GM19452 (cell line): ENCODE data around the gene ST6GALNAC5.

ENCODE experiments used
- ATAC-seq: cut with Tn5 transposase; IDR thresholded peaks from one replicate; pipeline ENCODE4 v1.9.1; 2021; ENCODE audit not compliant: unreplicated experiment

The ST6GALNAC5 gene

DNA sequence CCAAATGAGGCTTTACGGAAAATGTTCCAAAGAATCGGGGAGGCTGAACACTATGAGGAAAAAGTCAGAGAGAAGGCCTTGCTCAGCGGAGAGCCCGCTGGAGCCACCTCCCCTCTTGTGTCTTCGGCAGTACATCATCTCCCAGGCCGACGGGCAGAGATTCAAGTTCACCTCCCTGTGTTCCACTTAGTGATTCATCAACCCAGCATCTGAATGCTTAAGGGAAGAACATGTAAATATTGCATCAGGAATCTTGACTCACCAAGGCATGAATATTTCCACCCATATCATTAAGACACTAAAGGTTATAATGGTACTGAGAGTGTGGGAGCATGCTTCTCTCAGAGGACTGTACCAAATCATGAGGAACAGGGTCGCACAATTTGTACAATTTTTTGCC is 172.5 kb downstream of the ST6GALNAC5 start:
- no peak for ATAC-seq

DNA sequence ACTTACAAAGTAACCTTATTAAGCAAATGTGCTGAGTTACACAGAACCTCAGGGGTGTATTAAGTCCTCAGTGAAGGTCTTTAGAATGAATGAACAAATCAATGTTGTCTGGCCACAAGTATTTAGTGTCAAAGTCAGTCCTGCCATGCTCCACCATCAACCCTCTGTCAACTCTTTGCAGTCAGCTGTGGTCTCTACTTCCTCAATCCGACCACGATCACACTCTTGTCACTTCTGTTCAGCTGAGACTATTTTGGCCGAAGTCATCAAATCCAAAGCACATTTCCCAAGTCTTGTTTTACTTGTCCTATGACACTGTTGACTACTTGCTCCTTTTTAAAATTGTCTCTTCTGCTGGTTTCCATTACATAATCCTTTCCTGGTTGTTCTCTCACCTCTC is 173.5 kb downstream of the ST6GALNAC5 start:
- ATAC-seq = no peak

DNA sequence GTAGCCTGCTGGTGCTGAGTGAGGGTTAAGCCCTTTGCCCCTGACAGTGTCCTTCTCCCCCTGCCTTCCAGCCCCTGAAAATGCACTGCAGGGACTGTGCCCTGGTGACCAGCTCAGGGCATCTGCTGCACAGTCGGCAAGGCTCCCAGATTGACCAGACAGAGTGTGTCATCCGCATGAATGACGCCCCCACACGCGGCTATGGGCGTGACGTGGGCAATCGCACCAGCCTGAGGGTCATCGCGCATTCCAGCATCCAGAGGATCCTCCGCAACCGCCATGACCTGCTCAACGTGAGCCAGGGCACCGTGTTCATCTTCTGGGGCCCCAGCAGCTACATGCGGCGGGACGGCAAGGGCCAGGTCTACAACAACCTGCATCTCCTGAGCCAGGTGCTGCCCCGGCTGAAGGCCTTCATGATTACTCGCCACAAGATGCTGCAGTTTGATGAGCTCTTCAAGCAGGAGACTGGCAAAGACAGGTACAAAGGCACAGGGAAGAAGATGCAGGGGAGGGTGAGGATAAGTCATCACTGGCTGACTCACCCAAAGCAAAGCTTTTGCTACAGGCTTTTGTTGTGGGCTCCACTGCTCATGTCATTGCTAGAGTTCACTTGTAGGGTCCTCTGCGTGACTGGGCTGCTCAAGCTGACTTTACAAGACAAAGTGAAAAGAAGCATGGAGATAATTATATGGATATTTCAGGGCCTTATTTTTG is 177.0 kb downstream of the ST6GALNAC5 start:
- no peak for ATAC-seq

DNA sequence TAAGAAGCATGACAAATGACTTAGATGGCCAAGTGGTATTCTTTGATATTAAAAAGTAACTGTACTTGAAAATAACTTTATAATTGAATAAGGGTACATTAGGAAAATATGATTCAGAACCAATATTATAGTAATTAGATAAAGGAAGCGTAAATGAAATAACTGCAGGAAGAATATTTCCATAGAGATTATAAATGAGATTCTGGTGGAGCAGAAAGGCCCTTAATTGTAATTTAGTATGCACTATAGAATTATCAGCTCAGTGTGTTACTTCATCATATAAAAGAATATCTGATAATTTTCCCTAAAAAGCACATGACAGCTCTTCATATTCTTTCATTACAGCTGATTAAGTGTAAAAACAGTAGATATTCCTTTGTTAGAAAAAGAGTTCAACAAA is 180.3 kb downstream of the ST6GALNAC5 start:
- no peak for ATAC-seq

DNA sequence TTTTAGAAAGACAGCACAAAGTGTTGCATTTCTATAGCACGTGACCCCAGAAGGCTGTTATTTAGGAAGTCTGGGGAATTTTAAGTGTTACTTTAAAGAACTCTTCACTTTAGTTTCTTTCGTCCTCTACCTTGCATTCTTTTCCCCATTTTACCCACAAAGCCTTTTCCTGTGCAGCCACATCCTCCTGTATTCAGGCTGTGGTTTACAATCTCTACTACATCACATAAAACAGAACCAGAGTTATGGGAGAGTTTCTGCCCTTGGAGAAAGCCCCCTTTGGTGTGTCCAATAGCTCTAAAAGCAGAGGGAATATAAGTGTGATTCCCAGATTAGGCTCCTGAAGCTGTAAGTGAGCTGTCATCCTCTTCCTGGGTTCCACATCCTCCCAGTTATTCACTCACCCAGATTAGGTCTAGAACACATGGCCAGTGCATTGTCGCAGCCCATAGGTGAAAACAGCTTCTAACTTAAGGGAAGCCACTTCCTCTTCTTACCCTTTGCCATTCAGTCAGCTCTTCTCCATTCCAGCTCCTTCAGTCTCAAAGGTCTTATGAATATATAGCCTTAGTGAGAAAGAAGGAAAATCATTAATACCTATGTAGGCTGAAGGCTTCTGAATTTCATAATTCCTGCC is 180.8 kb downstream of the ST6GALNAC5 start:
- no peak for ATAC-seq

DNA sequence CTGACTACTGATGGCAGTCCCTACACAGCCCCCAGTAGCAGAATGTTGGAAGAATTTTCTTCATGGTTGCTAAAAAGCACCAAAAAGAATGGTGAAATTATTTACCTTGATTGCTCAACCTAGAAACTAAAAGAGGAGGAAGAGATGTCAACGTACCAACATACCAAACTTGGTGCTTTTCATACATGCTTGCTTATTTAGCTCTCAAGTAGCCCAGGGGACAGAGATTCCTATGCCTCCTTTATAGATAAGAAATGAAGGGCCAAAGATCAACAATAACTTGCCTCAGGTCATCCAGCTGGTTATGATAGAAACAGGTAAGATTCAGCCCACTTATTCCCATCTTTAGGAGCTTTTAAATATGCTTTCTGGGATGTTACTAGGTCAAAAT is 181.3 kb downstream of the ST6GALNAC5 start:
- ATAC-seq = no peak

DNA sequence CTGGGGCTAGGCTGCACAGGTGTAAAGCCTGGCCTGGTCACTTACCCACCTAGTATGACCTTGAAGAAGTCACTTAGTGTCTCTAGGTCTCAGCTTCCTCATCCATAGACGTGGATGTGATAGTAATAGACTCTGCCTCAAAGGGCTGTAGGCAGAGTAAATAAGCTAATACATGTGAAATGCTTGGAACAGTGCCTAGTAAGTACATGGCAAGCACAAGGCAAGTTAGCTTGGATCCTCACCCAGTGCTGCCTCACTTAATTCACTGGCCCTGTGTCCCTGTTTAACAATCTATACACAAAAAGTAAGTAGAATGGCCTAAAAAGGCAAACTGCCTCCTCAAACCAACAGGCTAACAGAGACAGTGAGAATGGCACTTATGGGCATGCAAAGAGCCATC is 184.1 kb downstream of the ST6GALNAC5 start:
- ATAC-seq = no peak

DNA sequence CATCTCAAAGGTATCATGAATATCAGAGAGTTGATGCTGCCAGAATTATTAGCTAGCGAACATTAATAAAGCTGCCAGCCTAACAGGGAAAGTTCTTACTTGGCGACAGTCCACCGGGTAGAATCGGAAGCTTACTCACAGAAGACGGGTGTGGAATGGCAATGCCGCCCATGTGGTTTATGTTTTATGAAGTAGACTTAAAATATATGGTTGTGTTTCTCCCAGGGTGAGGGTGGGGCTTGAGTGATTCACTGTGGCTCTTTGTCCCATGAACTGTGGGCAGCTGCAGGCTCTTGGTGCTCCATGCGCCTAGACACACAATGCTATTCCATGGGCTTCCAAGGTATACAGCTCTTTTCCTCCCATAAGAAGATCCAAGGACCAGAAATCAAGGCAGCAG is 189.2 kb downstream of the ST6GALNAC5 start:
- no peak for ATAC-seq

DNA sequence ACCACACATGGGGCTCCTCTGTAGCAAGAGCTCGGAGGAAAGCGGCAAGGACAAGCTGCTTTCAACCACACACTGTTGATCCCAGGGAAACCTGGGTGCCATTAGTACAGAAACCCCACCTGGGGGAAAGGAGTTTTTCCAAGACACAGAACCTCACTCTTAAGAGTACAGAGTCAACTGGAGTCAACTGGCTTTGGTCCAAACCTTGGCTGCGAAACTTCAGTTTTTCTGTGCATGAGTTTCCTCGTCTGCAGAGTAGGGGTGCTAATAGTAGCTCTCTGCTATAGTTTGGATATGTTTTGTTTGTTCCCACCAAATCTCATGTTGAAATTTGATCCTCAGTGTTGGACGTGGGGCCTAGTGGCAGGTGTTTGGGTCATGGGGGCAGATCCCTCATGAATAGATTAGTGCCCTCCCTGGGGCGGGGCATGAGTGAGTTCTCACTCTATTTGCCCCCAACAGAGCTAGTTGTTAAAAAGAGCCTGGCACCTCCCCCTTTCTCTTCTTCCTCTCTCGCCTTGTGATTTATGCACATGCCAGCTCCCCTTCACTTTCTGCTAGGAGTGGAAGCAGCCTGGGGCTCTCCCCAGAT is 190.8 kb downstream of the ST6GALNAC5 start:
- ATAC-seq = no peak

DNA sequence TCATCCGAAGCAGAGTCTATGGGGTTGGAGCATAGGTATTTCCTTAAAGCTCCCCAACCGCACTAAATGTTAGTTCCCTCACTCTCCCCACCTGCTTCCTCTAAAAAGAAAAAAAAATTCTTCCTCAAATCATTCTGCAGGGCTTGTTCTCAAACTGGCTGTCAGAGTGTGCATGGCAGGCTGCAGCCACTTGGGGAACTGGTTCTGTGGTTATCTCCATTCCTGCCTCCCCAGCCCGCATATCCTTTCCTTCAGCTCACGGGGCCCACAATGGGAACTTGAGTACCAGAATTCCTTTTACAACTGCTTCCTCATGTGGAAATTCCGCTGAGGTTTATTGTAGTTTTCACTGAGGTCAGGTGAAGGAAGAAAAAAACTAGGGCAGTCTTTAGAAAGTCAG is 192.7 kb downstream of the ST6GALNAC5 start:
- no peak for ATAC-seq

DNA sequence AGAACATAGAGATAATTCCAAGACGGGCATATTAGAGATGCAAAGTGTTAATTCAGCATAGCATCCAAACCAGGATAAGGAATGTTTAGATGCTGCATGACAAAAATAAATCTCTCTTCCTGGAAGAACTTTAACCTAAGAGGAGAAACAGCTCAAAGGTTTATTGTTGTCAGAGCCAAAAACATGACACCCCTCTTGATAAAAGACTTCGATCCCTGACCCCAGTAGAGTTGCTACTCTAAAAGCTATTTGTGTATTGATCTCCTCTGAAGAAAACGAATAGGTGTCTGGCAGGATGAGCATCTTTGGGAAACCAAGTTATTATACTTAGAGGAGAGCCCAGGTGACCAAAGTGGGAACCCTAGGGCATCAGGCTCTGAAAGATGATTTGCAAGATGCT is 193.9 kb downstream of the ST6GALNAC5 start:
- ATAC-seq = no peak

DNA sequence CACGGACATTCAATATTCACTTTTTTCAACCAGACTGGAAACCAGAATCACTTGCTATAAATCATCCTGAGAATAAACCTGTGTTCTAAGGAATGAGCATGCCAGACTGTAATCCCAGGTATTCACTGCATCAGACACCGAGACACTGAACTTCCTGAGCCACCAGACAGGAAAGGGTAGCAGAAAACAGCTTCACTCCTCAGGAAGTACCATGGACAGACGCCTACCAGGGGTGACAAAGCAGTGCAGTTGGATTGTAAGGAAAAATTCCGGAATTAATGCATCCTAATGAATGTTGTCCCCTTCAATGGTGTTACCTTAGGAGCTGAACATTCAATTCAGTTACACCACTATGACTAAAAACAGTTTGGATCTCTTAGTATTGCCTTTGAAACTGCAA is 195.8 kb downstream of the ST6GALNAC5 start:
- ATAC-seq = no peak

DNA sequence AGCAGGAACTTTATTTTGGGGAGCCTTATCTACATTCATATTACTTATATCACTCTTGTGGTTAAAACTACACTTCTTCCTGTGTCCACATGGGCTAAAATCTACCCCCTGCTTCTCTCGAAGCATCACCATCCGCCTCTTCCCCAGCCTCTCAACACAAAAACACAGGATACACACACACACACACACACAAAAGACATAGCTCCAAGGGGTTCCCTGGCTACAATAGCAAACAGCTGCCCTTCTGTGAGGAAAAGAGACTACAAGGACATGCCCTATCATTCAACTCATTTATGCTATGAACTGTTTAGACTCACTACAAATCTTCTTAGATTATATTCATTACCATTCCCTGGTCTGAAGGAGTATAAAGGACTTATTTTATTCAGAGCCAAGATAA is 197.0 kb downstream of the ST6GALNAC5 start:
- ATAC-seq = no peak

DNA sequence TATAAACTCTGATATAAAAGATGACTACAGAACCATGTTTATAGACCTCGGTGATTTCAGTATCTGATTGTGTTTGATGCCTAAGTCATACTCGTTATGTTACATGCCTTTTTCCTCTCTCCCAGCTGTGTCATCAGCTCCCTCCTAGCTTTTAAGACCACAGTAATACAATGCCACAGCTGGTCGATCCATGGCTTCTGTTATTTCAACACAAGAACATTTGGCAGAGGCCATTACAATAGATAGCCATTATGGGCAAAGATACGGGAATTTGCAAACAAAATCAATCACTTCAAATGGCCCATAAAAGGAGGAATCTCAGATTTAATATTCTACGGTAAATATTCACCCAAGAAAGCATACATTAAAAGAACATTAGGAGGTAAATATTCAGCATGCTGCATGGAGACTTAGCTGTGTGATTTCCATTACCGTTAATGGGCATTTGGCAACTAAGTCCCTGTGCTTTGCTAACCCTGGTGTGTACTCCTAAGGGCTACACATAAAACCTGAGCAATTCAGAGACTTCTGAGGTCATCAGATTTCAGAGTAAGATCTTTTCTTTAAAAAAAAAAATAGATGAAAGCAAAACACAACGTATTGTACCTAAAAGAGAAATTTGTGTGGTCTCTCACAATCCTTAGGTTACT is 198.5 kb downstream of the ST6GALNAC5 start:
- ATAC-seq = no peak

DNA sequence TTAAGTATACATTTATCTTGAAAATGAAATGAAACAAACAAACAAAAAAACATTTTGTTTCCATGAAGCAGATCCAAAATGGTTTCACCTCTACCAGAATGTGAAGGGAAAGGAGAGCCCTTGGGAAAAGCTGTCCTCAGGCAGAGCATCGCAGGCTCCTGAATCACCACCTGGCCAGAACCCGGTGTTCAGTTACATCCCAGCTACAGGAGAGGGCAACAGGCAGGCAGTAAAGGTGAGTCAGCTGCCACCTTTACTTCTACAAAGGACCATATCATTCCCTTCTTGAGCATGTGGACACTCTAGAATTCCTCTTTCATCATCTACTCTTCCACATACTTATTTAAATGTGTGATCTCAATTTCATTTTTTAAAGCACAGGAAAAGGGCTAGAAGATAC is 200.7 kb downstream of the ST6GALNAC5 start:
- no peak for ATAC-seq

DNA sequence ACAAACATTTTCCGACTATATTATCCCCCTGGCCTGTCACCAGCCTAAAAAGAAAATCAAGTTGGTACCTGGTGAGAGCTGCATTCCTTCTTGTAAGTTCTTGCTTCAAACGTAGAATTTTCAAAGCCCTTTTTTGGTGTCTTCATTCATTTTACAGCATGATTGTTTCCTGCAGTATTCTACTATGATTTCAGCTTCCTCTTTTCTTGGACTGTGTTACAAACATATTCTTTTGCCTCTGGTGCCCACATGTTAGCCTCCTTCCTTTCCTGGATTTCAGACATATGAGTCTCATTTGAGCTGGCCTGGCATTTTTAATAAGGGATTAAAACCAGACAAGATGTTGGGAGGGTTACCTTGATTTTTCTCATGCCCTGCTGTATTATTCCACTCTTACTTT is 209.5 kb downstream of the ST6GALNAC5 start:
- no peak for ATAC-seq

DNA sequence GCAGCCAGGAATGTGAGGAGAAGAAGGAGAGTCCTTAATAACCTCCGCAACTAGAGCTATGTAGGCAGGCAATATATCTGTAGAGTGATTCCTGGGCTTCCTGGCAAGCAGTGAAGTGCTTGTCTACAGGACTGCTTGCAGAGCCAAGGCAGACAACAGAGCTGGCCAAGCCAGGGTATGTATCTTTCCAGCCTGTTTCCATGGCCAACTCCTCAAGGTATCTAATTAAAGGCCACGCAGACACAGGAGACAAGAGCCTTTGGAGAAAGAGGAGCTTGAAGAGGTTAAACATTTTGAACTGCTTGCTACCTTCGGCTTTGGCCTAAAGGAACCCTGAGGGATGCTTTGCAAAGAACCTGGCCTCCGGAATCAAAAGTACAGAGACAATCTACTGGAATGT is 214.6 kb downstream of the ST6GALNAC5 start:
- no peak for ATAC-seq

DNA sequence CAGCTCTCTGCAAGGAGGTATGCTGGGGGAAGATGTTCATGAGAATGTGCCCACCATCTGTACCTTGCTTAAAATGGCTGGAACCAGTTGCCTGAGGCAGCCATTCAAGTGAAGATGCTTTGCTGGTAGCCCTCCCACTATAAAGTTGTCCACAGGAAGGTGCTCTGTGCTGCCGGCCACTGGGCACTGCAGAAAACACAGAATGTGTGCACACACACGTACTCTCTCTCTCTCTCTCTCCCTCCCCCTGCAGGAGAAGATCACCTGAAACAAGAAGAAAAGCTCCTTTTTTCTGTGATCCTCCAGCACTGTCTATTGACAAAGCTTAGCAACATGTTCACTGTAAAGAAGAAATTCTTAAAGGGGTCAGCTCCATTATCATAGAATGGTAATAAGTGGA is 217.2 kb downstream of the ST6GALNAC5 start:
- ATAC-seq = no peak

DNA sequence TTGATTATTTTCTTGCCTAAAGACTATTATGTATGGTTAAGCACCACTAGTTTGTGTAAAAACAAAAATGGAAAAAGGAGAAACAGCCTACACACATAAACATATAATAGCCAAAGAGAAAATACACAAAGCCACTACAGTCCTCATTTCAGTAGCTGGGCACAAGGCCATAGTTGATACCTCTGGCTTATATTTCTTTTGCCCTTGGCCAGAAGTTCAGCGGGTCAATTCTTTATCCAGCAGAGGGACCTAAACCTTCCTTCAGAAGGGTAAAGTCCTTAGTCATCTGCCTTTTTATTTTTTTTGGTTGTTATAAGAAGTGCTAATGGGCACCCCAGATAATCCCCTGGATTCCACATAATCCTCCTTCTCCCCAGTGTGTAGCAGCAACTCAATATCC is 217.8 kb downstream of the ST6GALNAC5 start:
- ATAC-seq = no peak

DNA sequence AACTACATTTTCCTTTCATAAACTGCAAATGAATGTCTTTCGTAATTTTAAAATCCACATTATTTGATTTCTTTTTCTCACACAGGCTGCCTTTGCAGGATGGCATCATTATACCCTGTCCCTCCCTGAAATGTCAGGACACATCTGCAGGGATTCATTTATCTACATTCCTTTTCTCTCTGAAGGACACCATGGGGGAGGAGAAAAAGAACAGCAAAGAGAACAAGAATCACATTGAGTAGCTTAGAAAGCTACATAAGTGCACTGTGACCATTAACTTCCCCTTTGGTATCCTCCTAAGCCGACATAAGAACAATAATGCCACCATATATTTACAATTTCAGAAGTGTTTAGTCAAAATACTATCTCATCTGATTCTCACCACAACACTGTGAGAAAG is 222.5 kb downstream of the ST6GALNAC5 start:
- ATAC-seq = no peak

DNA sequence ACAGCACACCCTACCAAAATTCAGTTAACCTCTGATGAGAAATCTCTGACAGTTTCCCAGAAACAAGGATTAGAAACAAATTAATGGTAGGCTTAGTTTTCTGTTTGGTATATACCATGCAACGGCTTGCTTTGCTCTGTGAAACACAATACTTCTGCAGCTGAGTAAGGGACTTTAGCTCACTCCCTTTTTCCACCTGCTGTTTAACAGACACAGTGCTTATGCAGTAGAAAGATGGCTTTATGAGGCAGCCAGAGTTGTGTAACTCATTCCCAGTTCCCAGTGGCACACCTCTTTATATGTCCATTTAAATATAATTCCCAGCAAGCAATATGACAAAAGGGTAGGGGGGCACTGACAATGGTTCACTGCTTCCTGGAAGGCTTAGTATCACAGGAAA is 228.0 kb downstream of the ST6GALNAC5 start:
- ATAC-seq = no peak
